T47D (cell line): ENCODE results near the gene GNB2.
"Not testable (repeated sequence)": the region's sequence is repeated elsewhere in the genome, so short reads cannot be mapped to it uniquely, and the experiment has no call there.

Experiments used
- DNase-seq, 2 experiments: peaks; one replicate each; pipeline versions ENCODE4 v3.0.0 to v3.0.0-alpha.2; 2011 to 2012; ENCODE audit warnings: low read depth in 1 of 2, low spot score in 1 of 2
- JUND ChIP-seq: IDR thresholded peaks from 2 replicates; pipeline ENCODE4 v1.6.1; 2012; ENCODE audit warnings: low read depth
- in situ Hi-C: cut with HindIII; loops from 2 replicates; pipeline ENCODE4 v1.10.0; 2016; ENCODE audit warnings: low sequenced_read_pairs, low pct_unique_long_range_greater_than_20kb

The GNB2 gene

DNA sequence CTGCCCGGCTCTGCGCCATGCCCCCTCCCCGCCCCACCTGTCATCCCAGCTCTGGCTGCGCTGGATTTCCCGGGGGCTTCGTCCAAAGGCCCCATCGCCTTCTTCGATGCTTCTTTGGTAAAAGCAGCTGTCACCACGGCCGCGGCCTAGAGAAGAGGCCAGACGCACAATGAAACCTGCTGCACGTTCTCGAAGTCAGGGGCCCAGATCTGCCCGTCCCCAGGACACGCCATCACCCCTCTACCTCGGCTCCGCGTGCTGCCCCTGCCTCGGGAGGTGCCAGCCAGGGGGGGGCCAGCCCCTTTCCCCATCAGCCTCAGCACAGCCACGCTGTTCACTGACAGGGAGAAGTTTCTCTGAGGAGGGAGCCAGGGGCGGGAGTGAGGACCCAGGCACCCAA is 13.7 kb downstream of the GNB2 start:
- TF ChIP-seq JUND = no peak
- no peak for DNase-seq
- in situ Hi-C loops = no loop called here

DNA sequence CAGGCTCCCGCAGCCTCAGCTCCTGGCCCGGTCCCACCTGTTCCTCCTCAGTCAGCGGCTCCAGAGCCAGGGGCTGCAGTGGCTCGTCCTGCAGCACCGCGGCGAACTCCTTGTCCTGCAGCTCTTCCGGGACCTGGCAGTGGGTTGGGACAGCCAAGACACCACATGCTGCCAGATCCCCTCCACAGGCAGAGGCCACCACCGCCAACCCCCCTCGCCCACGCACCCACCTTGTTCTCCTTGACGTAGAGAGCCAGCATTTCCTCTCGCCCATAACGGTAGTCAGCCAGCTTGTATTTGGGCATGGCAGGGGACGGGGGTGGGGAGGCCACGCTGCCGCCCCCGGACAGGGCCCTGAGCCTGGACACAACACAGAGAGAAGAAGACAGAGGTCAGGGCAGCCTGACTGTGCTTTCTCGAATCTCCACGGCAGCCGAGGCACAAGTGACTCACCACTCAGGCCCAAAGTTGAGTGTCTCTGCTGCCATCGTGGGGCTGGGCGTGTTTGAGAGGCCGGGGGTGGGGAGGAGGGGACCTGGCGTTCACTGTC is 14.3 kb downstream of the GNB2 start:
- in situ Hi-C loops = no loop called here
- DNase-seq = no peak

DNA sequence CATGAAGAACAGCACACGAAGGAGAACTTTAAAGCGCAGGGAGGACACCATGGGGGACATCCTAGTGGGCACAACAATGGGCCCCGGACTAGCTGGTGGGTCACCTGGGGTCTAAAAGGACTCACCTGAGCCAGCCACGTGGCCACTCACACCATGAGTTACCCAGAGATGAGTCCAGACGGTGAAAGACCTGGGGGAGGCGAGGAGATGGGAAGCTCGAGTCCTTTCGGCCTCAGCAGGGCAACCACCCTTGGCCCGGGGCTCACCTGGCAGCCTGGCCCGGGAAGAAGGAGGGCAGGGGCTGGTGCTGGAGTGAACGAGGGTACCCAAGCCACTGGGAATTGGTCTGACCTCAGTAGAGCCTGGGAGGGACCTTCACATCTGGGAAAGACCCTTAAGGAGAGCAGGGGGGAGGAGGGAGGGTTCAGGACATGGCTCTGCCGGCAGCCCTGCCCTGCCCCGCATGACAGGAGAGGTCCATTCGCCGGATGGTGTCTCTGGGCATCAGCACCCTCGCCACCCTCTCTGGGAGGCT is 14.9 kb downstream of the GNB2 start:
- no peak for DNase-seq
- in situ Hi-C loops = no loop called here
- TF ChIP-seq JUND = no peak

More for the DNA sequence above, 14.3 kb downstream of the GNB2 start:
- no peak for TF ChIP-seq JUND

DNA sequence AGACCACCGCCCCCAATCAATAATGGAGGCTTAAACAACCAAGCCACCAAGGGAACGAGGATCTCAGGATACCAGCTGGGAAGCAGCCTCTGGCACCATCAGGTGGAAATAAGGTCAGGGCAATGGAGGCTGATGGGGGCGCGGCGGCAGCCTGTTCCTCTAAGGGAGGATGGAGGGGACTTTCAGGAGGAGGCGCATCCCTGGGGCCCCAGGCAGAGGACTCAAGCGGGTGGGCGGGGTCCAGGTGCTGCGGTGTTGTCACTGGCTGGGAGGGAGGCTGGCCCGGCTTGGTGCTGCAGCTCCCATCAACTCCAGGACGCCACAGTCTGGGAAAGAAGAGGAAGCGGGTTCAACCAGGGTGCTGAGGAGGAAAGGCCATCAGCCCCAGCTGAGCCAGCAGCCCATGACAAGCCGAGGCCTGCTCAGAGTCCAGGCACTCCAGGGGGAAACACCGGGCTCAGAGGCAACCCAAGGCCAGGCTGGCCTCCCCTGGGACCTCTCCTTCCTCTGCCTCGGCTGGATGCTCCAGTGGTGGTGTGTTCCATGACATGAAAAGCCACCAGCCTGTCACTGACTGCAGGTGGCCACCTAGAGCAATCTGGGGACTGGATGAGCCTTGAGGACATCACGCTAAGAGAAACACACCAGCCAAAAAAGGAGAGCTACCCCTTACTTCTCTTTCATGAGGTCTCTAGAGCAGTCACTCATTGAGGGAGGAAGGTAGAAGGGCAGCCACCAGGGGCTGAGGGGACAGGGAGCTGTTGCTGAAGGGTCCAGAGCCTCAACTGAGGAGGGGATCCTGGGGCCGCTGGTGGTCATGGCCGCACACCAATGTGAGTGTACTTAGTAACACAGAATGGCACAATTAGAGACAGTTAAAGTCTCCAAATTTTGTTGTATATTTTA is 15.9 kb downstream of the GNB2 start:
- no peak for TF ChIP-seq JUND

DNA sequence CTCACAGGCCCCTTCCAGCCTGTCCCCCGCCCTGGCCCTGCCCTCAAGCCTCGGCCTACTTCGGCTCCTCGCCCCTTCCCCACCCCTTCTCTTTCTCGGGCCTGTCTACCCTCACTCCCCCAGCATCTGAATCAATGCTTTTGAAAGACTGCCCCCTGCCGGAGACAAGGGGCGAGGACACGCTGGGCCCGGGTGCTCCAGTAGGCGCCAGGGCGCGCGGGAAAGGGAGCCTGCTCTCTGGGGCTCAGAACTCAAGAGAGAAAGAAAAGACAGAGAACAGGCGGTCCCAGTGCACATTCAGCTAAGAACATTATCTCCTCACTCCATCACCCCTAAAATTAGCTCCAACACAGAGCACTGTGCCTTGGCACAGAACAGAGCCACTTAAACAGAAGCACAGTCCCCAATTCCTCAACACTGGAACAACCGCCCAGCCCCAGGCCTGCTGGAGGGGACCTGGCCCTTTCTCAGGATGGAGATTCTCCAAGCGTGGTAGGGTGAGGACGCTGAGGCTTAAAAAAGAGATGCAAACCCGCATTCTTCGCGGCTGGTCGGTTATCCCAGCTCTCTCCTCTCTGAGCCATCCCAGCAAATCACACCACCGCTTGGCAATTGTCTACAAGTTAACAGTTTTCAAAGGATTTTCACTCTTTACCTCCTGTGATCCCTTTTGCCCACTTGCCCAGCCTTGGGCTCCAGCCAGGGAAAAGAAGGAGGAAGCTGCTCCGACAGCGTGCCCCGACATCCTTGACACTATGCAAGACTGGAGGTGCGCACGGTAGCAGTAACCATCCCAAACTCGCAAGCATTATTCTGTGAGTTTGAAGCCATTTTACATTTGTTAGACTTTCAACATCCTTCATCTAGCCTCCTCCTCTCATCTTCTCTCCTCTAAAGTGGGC is 18.4 kb downstream of the GNB2 start:
- peak; percentile 70 to 82 for DNase-seq
- no peak for TF ChIP-seq JUND
- in situ Hi-C loops = no loop called here

More for the DNA sequence above, 15.9 kb downstream of the GNB2 start:
- in situ Hi-C loops = no loop called here
- DNase-seq = no peak

DNA sequence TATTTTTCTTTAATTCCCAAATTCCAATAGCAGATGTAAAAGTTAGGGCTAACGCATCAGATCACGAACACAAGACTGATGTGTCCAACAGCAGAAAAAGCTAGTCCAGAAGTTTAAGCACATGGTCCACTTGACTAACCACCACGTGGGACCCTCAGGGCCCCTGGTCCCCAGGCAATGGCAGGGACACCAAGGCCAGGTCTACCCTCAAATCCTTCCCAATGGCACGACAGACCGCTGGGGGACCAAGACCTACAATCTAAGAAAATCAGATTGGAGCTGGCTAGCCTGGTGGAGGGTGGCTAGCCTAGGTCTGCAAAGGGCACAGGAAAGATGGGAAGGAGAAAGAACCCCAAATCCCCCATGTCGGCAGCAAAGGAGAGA is 19.0 kb downstream of the GNB2 start:
- in situ Hi-C loops = no loop called here
- DNase-seq = no peak
- TF ChIP-seq JUND = no peak

DNA sequence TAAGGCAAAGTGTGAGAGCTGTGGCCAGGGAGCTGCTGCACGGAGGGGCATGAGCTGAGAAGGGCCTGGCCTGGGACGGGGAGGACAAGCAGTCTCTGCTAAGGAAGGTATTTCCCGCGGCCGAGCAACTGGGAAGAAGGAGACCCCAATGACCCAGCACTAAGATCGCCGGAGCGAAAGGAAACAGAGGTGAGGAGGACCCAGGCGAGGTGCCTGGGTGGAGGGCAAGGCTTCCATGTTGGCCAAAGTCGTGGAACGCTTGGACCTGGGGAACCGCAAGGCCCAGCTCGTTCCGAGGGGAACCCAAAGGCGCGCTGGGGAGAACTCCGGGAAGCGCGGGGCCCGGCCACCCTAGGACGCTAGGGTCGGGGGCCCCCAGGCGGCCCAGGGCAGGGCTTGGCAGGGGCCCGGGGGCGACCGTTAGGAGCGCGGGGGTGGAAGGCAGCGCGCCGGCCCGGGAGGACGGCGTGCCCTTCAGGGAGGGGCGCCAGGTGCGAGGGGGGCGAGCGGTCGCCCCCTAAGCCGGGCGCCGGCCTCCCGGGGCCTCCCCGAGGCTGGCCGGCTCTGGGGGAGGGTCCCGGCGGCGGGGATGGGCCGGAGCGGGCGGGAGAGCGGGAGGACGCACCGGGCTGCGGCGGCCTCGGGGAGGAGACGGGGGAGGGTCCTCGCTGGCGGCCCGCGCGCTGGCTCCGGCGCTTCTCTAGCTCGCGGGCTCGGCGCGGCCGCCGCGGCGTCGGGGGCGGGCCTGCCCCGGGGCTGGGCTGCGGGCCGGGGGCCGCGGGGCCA is 20.0 kb downstream of the GNB2 start:
- in situ Hi-C loops = no loop called here

DNA sequence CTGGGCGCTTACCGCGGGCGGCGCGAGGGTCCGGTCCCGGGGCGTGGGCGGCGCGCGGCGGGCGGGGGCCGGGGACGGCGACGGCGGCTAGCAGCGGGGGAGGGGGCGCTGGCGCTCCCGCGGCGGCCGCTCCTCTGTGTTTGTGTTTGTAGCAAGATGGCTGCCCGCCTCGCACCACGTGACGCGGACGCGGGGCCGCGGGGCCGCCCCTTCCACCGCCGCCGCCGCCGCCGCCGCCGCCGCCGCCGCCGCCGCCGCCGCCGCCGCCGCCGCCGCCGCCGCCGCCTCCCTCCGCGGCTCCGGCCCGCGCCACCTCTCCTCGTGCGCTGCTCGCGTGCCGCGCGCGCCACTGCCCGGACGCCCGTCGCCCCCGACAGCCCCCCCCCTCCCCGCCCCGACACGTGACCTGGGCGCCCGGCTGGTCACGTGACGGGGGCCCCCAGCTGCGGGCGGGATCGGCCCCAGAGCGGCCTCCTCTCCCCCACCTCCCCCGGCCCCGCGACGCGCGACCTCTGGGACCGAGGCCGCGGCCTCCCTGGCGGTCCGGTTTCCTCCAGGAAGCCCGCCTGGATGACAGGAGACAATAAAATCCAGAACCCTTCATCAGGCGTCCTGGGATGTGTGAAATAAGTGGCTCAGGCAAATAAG is 20.7 kb downstream of the GNB2 start, which contains the start of gene GIGYF1:
TSS of gene GIGYF1 (minus strand) at position 153 of the 648 bp plus-strand sequence. CDS start 6,012 bp downstream, outside the sequence.
- in situ Hi-C loops = no loop called here
- TF ChIP-seq JUND = no peak
- peak; percentile 61 to 81 for DNase-seq

More for the DNA sequence above, 20.0 kb downstream of the GNB2 start:
- no peak for DNase-seq
- TF ChIP-seq JUND = no peak

DNA sequence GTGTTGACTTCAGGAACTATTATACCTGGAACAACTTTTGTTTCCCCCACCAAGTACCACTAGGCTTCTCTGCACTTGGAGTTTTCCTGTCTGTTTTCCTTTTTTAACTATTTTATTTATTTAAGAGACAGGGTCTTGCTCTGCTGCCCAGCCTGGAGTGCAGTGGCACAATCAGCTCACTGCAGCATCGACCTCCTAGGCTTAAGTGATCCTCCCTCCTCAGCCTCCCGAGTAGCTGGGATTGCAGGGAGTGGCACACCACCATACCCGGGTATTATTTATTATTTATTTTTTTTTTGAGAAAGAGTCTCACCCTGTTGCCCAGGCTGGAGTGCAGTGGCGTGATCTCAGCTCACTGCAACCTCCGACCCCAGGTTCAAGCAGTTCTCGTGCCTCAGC is 22.6 kb downstream of the GNB2 start:
- no peak for DNase-seq
- in situ Hi-C loops = no loop called here
- no peak for TF ChIP-seq JUND

DNA sequence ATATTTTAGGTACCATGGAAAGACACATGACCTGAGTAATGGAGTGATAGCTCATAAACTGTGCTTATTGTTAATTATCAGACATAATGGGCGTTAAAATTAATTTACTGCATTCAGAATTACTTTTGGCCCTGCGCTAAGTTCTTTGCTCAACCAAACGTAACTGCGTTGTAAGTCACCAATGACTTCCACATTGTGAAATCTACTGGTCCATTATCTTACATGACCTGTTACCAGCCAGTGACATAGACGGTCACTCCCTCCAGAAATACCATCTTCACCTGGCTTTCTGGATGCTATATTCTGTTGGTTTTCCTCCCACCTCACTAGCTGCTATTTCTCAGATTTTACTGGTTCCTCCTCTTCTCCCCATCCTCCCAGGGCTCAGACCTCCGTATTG is 25.5 kb downstream of the GNB2 start:
- in situ Hi-C loops = no loop called here
- no peak for DNase-seq
- TF ChIP-seq JUND = no peak

DNA sequence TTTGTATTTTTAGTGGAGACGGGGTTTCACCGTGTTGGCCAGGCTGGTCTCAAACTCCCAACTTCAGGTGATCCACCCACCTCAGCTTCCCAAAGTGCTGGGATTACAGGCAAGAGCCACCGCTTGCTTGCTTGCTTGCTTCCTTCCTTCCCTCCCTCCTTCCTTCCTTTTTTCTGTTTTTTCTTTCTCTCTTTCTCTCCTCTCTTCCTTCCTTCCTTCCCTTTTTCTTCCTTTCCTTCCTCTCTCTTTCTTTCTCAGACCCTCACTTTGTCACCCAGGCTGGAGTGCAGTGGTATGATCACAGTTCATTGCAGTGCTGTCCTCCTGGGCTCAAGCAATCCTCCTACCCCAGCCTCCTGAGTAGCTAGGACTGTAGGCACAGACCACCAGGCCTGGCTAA is 27.5 kb downstream of the GNB2 start:
- DNase-seq, in situ Hi-C loops: not testable (repeated sequence)

DNA sequence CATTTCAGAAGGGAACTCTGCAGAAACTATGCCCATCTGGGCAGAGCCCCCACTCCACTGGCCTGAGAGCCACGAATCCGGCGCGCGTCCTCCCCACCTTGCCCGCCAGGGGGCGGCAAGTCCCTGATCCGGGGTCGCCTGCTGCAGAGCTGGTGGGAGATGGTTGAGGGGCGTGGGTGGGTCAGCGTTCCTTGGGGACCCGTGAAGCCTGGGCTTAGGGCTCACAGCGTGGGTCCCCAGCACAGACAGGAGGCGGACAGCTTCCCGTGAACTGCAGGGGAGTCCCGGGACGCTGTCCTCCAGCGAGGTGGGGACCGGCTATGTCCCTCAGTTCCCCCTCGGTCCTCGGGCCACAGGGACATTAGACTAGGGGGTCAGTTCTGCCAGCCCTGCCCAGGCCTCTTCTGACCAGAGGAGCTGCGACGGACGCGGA is 31.8 kb downstream of the GNB2 start:
- no peak for TF ChIP-seq JUND
- DNase-seq = peak; percentile 49 to 60
- in situ Hi-C loops = no loop called here
